HG03571 (cell line): Measurements from ENCODE around the gene PPTC7.
"Not testable (repeated sequence)": the region's sequence is repeated elsewhere in the genome, so short reads cannot be mapped to it uniquely, and the experiment has no call there.

ENCODE experiments used
- ATAC-seq: cut with Tn5 transposase; IDR thresholded peaks from one replicate; pipeline ENCODE4 v1.9.1; 2021; ENCODE audit not compliant: unreplicated experiment

PPTC7 gene

DNA sequence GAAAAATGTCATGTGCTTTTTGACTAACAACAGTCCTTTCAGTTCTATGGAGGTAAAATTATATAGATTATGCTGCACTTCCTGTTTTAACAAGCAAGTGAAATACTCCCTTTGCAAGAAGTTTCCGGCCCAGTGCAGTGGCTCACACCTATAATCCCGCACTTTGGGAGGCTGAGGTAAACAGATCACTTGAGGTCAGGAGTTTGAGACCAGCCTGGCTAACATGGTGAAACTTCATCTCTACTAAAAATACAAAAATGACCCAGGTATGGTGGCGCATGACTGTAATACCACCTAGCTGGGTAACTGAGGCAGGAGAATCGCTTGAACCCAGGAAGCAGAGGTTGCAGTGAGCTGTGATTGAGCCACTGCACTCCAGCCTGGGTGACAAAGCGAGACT lies 20.7 kb downstream of the PPTC7 start:
- ATAC-seq = not testable (repeated sequence)

DNA sequence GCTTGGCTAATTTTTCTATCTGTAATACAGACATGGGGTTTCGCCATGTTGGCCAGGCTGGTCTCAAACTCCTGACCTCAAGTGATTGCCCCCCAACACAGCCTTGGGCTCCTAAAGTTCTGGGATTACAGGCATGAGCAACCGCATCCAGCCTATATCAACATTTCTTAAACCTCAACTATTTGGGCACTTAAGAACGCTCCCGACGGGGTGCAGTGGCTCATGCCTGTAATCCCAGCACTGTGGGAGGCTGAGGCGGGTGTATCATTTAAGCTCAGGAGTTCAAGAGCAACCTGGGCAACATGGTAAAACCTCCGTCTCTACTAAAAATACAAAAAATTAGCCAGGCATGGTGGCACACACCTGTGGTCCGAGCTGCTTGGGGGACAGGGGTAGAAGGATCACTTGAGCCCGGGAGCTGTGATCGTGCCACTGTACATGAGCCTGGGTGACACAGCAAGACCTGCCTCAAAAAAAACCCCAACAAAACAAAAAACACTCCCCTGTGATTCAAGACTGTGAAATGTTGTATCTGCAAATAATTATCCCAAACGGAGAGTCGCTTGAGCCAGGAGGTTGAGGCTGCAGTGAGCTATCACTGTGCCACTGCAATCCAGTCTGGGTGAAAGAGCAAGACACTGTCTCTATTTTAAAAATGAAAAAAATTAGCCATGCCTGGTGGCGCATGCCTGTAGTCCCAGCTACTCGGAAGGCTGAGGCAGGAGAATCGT lies 21.5 kb downstream of the PPTC7 start:
- ATAC-seq = no peak

DNA sequence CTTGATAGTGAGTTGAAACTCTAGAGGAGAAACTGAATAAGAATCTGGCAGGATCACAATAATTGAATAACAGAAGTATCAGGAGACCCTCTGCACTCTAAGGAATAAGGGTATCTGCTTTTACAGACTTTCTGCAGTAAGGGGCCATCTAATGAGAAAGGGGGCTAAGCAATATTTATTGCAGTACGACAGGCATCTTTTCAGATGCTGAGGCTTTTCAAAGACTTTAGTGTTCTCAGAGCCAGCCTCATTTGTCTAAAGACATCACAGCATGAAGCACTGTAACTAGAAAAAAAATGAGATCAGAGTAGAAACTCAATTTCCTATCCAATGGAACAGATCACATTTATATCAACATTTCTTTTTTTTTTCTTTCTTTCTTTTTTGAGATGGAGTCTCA lies 22.2 kb downstream of the PPTC7 start:
- ATAC-seq = no peak

DNA sequence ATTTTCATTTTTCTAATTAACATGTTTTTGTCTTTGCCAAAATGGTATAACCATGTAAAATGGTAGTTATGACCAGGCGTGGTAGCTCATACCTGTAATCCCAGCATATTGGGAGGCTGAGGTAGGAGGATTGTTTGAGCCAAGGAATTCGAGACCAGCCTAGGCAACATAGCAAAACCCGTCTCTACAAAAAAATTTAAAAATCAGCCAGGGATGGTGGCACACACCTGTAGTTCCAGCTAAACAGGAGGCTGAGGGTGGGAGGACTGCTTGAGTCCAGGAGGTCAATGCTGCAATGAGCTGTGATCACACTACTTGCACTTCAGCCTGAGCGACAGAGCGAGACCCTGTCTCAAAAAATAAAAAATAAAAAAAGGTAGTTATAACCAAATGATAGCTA lies 23.1 kb downstream of the PPTC7 start:
- ATAC-seq = no peak

DNA sequence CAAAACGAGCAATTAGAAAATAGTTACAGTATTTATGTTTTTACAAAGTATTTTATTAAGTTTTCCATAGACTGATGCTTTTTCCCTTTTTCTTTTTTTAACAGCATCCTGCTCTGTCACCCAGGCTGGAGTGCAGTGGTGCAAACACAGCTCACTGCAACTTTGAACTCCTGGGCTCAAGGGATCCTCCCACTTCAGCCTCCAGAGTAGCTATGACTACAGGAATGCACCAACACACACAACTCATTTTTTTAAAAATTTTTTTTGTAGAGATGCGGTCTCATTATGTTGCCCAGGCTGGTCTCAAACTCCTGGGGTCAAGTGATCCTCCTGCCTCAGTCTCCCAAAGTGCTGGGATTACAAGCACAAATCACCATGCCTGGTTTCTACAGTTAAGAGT lies 24.2 kb downstream of the PPTC7 start:
- ATAC-seq = not testable (repeated sequence)

DNA sequence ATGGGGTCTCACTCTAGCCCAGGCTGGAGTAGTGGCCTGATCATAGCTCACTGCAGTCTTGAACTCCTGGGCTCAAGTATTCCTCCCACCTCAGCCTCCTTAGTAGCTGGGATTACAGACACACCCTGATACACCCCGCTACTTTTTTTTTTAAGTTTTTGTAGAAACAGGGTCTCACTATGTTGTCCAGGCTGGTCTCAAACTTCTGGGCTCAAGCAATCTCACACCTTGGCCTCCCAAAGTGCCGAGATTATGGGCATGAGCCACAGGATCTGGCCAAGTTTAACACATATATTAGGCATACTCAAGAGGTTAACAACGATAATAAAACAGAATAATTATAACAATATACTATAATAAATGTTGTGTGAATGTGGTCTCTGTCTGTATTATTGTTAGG lies 25.8 kb downstream of the PPTC7 start:
- ATAC-seq = no peak

DNA sequence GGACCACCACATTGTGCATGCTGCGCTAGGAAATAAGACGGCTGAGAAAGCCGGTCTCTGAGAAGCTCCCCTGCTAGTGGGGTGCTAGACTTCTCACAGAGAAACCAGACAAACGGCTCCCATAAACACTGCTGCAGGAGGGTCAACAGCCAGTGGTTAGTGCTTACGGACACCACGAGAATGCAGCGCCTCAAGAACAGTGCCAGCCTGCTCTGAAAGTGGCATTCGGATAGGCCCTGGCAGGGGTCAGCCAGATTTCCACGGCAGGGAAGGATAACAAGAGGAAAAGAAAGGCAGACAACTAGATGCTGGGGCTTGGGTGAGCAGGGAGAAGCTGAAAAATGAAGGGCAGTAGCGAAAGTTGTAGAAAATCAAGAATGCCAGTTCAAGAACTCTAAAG lies 26.4 kb downstream of the PPTC7 start:
- no peak for ATAC-seq

DNA sequence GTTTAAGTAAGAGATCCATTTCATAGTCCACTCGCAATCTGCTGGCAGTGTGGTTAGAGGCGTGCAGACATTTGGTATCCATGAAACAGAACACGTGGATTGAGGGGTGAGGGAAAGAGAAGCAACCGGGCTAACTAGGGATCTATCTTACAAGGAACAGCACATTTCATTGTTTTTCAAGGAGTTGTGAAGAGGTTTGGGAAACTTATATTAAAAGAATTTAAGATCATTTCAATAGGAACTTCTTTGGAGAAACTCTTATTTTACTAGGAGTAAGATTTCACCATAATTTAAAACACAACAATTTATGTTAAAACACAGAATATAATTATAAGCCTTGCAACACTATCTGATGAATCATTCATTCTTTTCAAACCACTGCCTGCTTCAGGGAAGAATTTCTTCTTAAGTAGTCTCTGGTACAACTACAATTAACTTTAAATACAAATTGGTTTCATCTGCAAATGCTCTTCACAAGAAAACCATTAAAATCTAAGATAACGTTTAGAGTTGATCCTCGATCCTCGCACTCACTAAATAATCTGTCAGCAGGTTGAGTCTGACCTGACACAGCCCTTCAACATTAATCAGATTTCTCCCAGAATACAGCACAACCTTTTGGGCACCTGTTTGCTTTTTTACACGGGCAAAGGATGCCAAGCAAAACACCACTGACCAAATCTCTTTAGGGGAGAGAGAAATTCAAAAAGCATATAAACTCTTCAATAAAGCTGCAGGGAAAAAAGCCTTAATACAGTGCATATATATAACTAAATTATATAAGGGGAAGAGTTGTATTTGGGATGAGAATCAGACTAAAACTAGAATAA lies 27.3 kb downstream of the PPTC7 start:
- no peak for ATAC-seq

DNA sequence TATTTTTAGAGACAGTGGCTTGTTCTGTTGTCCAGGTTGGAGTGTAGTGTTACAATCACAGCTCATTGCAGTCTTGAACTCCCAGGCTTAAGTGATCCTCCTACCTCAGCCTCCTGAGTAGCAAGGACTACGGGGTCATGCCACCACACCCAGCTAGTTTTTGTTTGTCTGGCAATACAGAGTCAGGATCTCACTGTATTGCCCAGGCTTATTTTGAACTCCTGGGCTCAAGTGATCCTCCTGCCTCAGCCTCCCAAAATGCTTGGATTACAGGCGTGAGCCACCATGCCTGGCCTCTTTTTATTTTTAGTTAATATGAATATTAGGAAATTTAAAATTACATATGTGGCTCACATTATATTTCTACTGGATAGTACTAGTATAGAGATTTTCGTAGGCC lies 28.9 kb downstream of the PPTC7 start:
- ATAC-seq = no peak

DNA sequence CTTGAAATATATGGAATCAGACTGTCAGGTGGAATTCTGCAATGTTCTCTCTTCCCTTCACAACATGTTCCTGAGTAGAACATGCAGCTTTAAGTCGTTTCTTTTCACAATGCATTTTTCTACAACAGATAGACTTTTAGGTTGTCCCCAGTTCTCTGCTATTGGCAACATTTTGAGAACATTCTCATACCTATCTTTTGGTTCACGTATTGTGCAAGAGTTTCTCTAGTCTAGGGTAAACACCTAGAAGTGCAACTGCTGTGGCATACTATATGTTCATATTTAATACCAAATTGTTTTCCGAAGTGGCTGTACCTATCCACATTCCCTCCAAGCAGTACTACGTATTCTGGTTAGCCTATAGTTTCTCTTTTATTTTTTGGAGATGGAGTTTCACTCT lies 32.1 kb downstream of the PPTC7 start:
- no peak for ATAC-seq

DNA sequence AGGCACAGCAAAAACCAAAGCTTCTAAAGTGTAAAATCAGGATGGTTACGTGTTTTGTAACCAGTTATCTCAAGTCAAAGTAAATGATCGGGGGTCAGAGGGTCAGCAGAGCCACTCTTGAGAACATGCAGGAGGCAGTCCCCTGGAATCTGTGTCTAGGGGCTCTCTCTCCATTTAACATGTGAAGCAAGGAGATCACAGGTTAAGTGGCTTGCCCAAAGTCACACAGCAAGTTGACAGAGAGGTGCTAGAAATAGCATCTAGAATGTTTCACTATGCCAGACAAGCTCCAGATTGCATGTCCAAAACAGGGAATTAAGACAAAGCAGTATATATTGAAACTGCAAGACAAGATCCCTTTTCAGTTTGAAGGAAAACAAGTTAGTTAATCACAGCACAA lies 33.4 kb downstream of the PPTC7 start:
- ATAC-seq = no peak

DNA sequence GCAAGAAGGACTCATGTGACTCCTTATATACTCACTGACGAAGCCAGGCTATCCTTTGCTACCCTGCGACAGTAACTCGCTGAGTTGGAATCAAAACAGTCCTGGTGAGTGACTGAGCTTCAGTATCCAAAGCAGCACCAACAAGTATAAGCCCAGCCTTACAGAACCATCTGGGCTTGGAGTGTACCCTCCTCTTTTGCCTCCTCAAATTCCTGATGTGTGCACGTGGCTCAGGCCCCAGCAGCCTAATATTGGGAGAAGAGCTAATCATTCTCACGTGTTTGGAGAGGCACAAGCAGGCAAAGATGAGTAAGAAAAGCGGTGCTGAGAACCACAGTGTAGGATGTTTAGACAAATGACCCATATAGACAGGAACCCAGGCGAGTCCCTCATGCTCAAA lies 34.4 kb downstream of the PPTC7 start:
- ATAC-seq = no peak

DNA sequence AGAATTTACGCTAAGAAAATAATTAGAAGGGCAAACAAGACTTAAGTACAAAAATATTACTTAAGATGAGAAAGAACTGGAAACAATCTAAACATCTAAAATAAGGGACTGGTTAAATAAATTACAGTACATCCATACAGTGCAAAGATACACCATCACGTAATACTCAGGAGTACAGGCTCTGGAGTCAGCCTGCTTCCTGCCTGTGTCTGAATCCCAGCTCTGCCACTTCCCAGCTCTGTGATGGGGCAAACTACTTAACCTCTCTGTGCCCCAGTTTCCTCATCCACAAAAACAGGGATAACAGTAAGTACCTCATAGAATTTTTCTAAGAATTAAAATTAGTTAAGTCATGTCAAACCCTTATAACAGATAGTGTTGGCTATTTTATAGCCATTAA lies 36.0 kb downstream of the PPTC7 start:
- ATAC-seq = no peak

DNA sequence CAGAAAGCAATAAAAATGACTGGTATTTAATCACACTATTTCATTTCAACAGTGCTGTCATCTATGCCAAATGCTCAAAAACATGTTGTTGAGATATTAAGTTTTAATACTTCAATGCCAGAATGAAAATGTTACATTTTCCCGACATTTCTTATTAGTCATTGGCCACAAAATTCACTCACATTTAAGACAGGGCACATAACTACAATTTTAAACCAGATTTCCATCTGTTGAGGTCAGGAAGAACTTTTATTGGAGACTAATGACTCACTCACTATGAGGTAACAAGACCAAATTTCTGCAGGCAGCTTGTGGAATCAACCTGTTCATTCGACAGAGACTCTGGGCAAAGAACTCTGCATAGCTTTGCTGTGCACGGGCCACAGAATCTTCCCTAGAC lies 36.8 kb downstream of the PPTC7 start:
- ATAC-seq = no peak

DNA sequence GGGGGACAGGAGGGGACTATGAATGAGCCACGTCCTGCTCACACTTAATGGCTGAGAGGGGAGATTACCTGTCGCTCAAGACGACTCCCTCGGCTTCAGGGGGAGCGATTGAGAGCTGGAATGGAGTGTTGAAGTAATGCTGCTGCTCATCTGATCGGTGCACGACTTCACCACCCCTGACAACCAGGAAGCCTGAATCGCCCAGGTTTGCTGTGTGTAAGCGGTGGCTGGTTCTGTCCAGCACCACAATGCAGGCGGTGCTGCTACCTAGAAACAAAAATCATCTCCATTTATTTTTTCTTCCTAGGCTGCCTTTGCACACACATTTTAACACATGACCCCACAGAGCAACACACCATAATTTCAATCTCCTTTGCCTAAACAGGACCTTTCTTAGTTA lies 37.3 kb downstream of the PPTC7 start:
- no peak for ATAC-seq

DNA sequence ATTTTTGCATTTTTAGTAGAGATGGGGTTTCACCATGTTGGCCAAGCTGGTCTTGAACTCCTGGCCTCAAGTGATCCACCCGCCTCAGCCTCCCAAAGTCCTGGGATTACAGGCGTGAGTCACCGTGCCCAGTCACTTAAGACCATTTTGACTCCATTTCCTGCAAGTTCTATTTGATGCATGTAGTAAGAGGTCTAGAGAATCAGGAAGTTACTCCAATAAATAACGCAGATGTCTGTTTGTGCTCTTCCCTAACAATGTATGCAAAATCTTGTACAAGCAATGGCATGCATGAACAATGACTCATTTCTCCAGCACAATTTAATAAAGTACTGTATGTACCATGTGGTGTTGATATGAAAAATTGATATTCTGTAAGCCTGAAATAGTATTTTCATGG lies 37.9 kb downstream of the PPTC7 start:
- not testable (repeated sequence) for ATAC-seq

DNA sequence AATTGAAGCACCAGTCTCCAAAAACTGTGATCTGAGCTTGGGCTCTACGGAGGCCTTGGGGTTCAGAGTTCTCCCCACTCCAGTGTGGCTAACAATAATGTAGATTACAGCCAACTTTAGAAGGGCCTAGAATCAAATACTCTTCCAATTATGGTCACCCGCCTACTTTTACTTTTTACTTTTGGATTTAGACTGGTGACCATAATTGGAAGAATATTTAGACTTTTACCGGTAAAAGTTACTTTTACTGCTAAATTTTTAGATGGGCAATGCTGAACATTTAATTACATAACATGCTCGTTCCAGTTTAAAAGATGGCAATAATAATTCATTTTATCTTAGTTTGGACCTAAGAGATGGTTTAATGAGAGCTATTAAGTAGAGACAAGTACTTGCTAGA lies 39.2 kb downstream of the PPTC7 start:
- no peak for ATAC-seq

DNA sequence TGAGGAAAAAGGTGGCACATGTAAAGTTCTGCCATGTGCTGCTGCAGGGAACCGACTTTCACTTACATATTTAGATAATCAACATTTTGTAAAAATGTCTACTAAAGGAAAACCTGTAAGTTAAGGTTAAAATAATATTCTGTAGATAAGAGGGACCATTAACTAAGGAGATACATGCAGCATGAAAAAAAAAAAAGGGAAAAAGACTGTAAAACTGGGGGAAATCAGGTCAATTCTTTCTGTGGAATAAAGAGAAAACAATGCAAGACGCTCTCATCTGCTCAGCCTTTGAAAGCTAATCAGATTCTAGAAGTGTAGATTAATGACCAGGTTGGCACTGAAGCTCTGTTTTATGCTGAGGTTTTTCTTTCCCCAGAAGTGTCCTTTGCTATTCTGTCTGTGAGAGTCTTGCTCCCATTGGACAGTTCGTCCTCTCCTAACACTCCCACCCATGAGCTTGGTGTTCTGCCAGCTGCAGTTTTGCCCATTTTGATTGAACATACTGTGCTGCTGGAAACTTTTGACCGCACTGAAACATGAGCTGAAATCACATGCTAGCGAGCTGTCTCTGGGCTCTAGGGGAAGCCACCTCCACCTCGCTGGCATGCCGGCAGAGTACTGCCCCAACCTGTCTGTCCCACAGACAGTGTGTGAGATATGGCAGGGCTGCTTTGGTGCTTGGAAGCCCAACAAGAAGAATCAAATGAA lies 39.7 kb downstream of the PPTC7 start:
- no peak for ATAC-seq

DNA sequence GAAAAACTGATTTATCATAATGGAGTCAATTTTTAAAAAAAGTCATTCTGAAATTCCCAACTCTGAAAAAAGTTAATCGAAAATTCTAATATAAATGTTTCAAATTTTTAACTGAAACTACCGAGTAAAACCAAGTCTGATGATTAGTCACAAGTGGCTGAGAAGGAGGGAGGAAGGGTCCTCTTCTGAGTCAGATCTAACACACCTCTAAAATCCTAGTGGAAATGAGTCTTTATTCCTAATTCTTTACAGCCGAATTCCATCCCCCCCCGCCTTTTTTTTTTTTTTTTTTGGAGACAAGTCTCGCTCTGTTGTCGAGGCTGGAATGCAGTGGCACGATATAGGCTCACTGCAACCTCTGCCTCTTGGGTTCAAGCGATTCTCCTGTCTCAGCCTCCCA lies 43.1 kb downstream of the PPTC7 start:
- no peak for ATAC-seq

DNA sequence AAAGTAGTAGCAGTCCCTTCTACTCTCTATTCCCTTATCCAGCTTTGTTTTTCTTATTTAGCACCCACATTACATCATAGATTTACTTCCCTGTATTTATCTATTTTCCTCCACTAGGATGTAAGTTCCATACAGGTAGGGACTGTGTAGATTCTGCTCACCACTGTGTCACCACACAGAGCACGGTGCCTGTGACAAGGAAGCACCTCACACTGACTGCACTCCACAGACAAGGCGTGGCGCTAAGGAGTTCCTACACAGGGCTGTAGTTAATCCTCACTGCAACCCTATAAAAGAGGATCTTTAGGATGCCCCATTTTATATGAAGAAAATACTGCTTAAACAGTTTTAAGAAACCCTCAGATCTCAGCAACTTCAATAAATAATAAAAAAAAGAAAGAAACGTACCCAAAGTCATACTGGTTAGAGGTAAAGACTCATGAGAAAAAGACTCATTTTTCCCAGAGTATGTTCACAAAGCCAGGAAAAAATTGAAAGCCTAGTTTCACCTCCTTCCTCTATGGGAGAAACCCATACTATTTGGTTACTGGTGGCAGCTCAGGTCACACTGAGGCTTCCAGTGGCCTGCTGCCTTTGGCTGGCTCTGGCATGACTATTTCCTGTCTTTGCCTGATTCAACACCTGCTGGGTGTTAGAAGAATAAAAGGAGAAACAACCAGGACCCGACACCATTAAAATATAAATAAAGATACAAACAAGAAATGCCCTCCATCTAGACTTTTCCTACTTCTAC lies 44.1 kb downstream of the PPTC7 start:
- ATAC-seq = no peak
